SK-N-DZ (cell line): ENCODE measurements around the gene GJD3.

Experiments used
- small RNA-seq, 2 experiments: library from RNA; depleted of rRNA; stranded (forward); fragments of <200 nt; gene quantifications; one replicate each; pipeline ENCODE3, GENCODE V24; 2014

The GJD3 gene

Small RNA genes lying within 50 kb of the gene (small RNA-seq; reads per million reads assigned to genes)
- 0 reads per million in 2 experiments for gene RF00019
- 0 reads per million in 2 experiments for gene RNA5SP441
